ENCODE results near the gene PTGER1. TPM values are rescaled to one million over a fixed set of nuclear protein-coding genes. Genes with fewer than 3 reads are reported as not detected.

The PTGER1 gene
- total RNA-seq, 4 donors from 2014 or later = 0.23 to 4.6 (median 1.3) TPM

GRCh38 chr19:14441041-14441938 is 33.9 kb downstream of the PTGER1 start:
- Histone ChIP-seq H3K27ac (peak overlapping the region in 1 of 4 donors; percentile 65), H3K4me3 (no peak overlapping the region), H3K36me3 (peaks cover 0 to 71% of the 10 kb centered on the region in 2 donors), H3K4me1 (peaks cover 0 to 52% (median 10%) of the 10 kb centered on the region in 3 donors), H3K9me3 (no peaks in the 10 kb centered on the region), H3K27me3 (no peaks in the 10 kb centered on the region)
- no peak for TF ChIP-seq POLR2A (IDR thresholded peaks at IDR 0.05)
- no peak for TF ChIP-seq EP300 (IDR thresholded peaks at IDR 0.05)
- TF ChIP-seq POLR2AphosphoS5 (IDR thresholded peaks at IDR 0.05) = no peak
- TF ChIP-seq, protein P1, sequence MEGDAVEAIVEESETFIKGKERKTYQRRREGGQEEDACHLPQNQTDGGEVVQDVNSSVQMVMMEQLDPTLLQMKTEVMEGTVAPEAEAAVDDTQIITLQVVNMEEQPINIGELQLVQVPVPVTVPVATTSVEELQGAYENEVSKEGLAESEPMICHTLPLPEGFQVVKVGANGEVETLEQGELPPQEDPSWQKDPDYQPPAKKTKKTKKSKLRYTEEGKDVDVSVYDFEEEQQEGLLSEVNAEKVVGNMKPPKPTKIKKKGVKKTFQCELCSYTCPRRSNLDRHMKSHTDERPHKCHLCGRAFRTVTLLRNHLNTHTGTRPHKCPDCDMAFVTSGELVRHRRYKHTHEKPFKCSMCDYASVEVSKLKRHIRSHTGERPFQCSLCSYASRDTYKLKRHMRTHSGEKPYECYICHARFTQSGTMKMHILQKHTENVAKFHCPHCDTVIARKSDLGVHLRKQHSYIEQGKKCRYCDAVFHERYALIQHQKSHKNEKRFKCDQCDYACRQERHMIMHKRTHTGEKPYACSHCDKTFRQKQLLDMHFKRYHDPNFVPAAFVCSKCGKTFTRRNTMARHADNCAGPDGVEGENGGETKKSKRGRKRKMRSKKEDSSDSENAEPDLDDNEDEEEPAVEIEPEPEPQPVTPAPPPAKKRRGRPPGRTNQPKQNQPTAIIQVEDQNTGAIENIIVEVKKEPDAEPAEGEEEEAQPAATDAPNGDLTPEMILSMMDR (IDR thresholded peaks at IDR 0.05) = no peak
- 83 to 85% methylated on average over 2 to 4 of the region's 34 CpGs for WGBS, 2 donors (ENCODE audit: low coverage in 1 of 2)
- ATAC-seq = no peak

DNA sequence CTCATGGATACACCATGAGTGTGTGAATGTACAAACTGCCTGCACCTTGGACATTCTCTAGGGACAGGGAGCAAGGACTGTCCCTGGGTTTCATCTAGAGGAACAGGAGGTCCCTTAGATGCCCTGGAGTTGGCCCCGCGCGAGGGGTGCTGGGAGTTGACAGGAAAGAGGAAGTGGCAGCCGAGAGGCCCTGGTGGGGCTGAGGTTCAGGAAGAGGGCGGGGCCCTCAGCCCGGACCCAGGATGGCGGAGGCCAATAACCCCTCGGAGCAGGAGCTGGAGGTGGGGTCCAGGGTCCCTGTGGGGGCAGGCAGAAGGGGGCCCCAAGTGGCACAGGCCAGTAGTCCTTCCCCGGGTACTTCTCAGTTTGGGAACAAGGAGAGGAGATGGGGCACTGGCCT is 35.1 kb downstream of the PTGER1 start:
- peak overlapping the region in 3 of 4 donors; percentile 26 to 65 (median 32) for H3K27ac ChIP-seq
- H3K9me3 ChIP-seq = no peaks in the 10 kb centered on the region
- no peaks in the 10 kb centered on the region for H3K27me3 ChIP-seq
- WGBS, 2 donors (ENCODE audit: low coverage in 1 of 2) = 45 to 53% methylated on average over 3 to 9 of the region's 9 CpGs
- no peak for TF ChIP-seq EP300 (IDR thresholded peaks at IDR 0.05)
- TF ChIP-seq, protein P1 (IDR thresholded peaks at IDR 0.05) = no peak
- no peak for TF ChIP-seq POLR2AphosphoS5 (IDR thresholded peaks at IDR 0.05)
- TF ChIP-seq POLR2A (IDR thresholded peaks at IDR 0.05) = no peak
- H3K36me3 ChIP-seq = peaks cover 0 to 65% of the 10 kb centered on the region in 2 donors
- peaks cover 0 to 64% (median 19%) of the 10 kb centered on the region in 3 donors for H3K4me1 ChIP-seq
- H3K4me3 ChIP-seq = peak overlapping the region in 1 of 2 donors; percentile 26
- ATAC-seq = peak; percentile 40

GRCh38 chr19:14439014-14439413 is 36.1 kb downstream of the PTGER1 start:
- Histone ChIP-seq H3K4me3 (no peak overlapping the region), H3K9me3 (no peaks in the 10 kb centered on the region), H3K27ac (no peak overlapping the region), H3K36me3 (peaks cover 0 to 54% of the 10 kb centered on the region in 2 donors), H3K27me3 (no peaks in the 10 kb centered on the region), H3K4me1 (peaks cover 0 to 74% (median 26%) of the 10 kb centered on the region in 3 donors)
- 68% methylated on average over 3 of the region's 9 CpGs; no CpG with 5 or more reads in 1 of the 2 donors for WGBS, 2 donors (ENCODE audit: low coverage in 1 of 2)
- ATAC-seq = no peak
- no peak for TF ChIP-seq EP300 (IDR thresholded peaks at IDR 0.05)
- TF ChIP-seq, protein P1 (IDR thresholded peaks at IDR 0.05) = no peak
- no peak for TF ChIP-seq POLR2AphosphoS5 (IDR thresholded peaks at IDR 0.05)
- no peak for TF ChIP-seq POLR2A (IDR thresholded peaks at IDR 0.05)

- Histone ChIP-seq H3K36me3 (peaks cover 0 to 41% of the 10 kb centered on the region in 2 donors), H3K27me3 (no peaks in the 10 kb centered on the region), H3K9me3 (no peaks in the 10 kb centered on the region), H3K4me1 (peaks cover 0 to 80% (median 29%) of the 10 kb centered on the region in 3 donors), H3K27ac (no peak overlapping the region), H3K4me3 (no peak overlapping the region)
- TF ChIP-seq, protein P1 (IDR thresholded peaks at IDR 0.05) = no peak
- TF ChIP-seq POLR2A (IDR thresholded peaks at IDR 0.05) = no peak
- no peak for TF ChIP-seq EP300 (IDR thresholded peaks at IDR 0.05)
- TF ChIP-seq POLR2AphosphoS5 (IDR thresholded peaks at IDR 0.05) = no peak
- WGBS, 2 donors (ENCODE audit: low coverage in 1 of 2) = 67 to 96% methylated on average over 2 to 4 of the region's 7 CpGs
- ATAC-seq = no peak
Observed at GRCh38 chr19:14437578-14438140, 37.5 kb downstream of the PTGER1 start.

Data from gastroesophageal sphincter (tissue), 4 donors.